Measurements from ENCODE around the gene STK16. TPM values are rescaled to one million over a fixed set of nuclear protein-coding genes. Genes with fewer than 3 reads are reported as not detected.
A peak's percentile ranks its signal among the peaks of the same experiment; 100 is the strongest.

The STK16 gene
- total RNA-seq, 1 experiment from 2014 or later: 21.6 TPM

GRCh38 chr2:219248845-219249202 lies 3.5 kb downstream of the STK16 start:
- Histone ChIP-seq H3K79me2 (ENCODE audit: insufficient read depth, low read length) (no peaks in the 10 kb centered on the region), H3K27ac (ENCODE audit: insufficient read length, low read depth, low read length) (no peak overlapping the region)

More at GRCh38 chr2:219248845-219249202, 3.5 kb downstream of the STK16 start:
- no peak overlapping the region for H3T11ph ChIP-seq (ENCODE audit: low read length)
- H3K4me1 Mint-ChIP-seq: peaks cover 33 to 43% of the 10 kb centered on the region in 2 experiments
- no peak for DNase-seq
- H3K27me3 Mint-ChIP-seq (ENCODE audit: low read depth): peaks cover 30% of the 10 kb centered on the region
- H2BK5ac ChIP-seq (ENCODE audit: insufficient read length, low read length): no peak overlapping the region
- H4K5ac ChIP-seq (ENCODE audit: insufficient read length, low read depth, low read length): no peak overlapping the region
- no peak overlapping the region for H2AK5ac ChIP-seq (ENCODE audit: insufficient read length, low read length)
- no peaks in the 10 kb centered on the region for H3K79me1 ChIP-seq (ENCODE audit: insufficient read depth, low read depth, low read length, poor library complexity, severe bottlenecking)
- no peak overlapping the region for H3K18ac ChIP-seq (ENCODE audit: insufficient read length, low read depth, low read length)
- H3K9ac ChIP-seq (ENCODE audit: extremely low read depth, insufficient read length, low read length): peak overlapping the region; percentile 6
- no peaks in the 10 kb centered on the region for H3K27me3 ChIP-seq (ENCODE audit: insufficient read depth, low read length)
- no peak overlapping the region for H2BK120ac ChIP-seq (ENCODE audit: low read depth, low read length, poor library complexity, severe bottlenecking)
- H2BK15ac ChIP-seq (ENCODE audit: low read depth, low read length): no peak overlapping the region
- H4K20me1 ChIP-seq (ENCODE audit: control insufficient read depth, insufficient read depth, insufficient read length): no peaks in the 10 kb centered on the region
- no peak overlapping the region for H3K4me2 ChIP-seq (ENCODE audit: insufficient read depth, insufficient read length, low read length)
- no peak overlapping the region for H2AFZ ChIP-seq (ENCODE audit: low read length)
- no peak overlapping the region for H3K23ac ChIP-seq (ENCODE audit: insufficient read length, low read depth, low read length)
- peak overlapping the region in 2 of 3 experiments; percentile 76 to 81; a peak in 5 of 7 replicates for H3K27ac Mint-ChIP-seq
- no peak overlapping the region for H4K8ac ChIP-seq (replicated peaks; ENCODE audit: insufficient read length, low read depth, low read length)
- H3K36me3 Mint-ChIP-seq (ENCODE audit: insufficient read depth in 1 of 3, low read depth in 3 of 3): peaks cover 9 to 24% (median 23%) of the 10 kb centered on the region in 3 experiments; a peak in 6 of 7 replicates
- no peaks in the 10 kb centered on the region for H3K9me3 ChIP-seq (ENCODE audit: control insufficient read depth, low read depth, low read length)
- H3K23me2 ChIP-seq (ENCODE audit: insufficient read length, low read depth, low read length, poor library complexity, severe bottlenecking): peaks cover 14% of the 10 kb centered on the region
- no peak overlapping the region for H2BK20ac ChIP-seq (ENCODE audit: low read depth, low read length, poor library complexity, severe bottlenecking)
- no peak overlapping the region for H3K4ac ChIP-seq (ENCODE audit: low read depth, low read length)
- no peak overlapping the region for H2BK12ac ChIP-seq (ENCODE audit: insufficient read length, low read depth, low read length)
- H3K4me3 Mint-ChIP-seq: peak overlapping the region in 1 of 2 experiments; percentile 35; a peak in 2 of 5 replicates
- no peak overlapping the region for H3K56ac ChIP-seq (ENCODE audit: insufficient read length, low read depth, low read length)
- no peak overlapping the region; the same call in 1 of the 2 replicates for H3K14ac ChIP-seq (ENCODE audit: insufficient read depth, low read length)
- peaks cover 5% of the 10 kb centered on the region for H3K4me1 ChIP-seq (ENCODE audit: insufficient read depth, low read length)
- no peaks in the 10 kb centered on the region for H3K9me3 Mint-ChIP-seq
- no peak overlapping the region for H4K91ac ChIP-seq (ENCODE audit: insufficient read length, low read depth, low read length)
- no peak for TF ChIP-seq CTCF (conservative IDR thresholded peaks at IDR 0.05)
- WGBS (ENCODE audit: extremely low coverage, insufficient read length, low lambda C conversion rate): no CpG with 5 or more reads among the region's 2 CpGs
